ENCODE results near the gene BIK.

GRCh38 chr22:43127166-43127908 is 16.8 kb downstream of the BIK start:
- TF ChIP-seq LEF1 (IDR thresholded peaks at IDR 0.05; ENCODE audit: borderline replicate concordance) = no peak
- TF ChIP-seq ELF4 (IDR thresholded peaks at IDR 0.05) = no peak
- no peak for TF ChIP-seq BHLHE40 (IDR thresholded peaks at IDR 0.05; ENCODE audit: borderline replicate concordance)
- no peak for TF ChIP-seq SP1 (IDR thresholded peaks at IDR 0.05)
- TF ChIP-seq TARDBP (IDR thresholded peaks at IDR 0.05) = no peak
- no peak for TF ChIP-seq HDGF (IDR thresholded peaks at IDR 0.05; ENCODE audit: borderline replicate concordance)
- TF ChIP-seq SUZ12 (IDR thresholded peaks at IDR 0.05) = no peak
- no peak for TF ChIP-seq FOXK2 (IDR thresholded peaks at IDR 0.05)
- no peak for TF ChIP-seq FOXA1 (IDR thresholded peaks at IDR 0.05)
- TF ChIP-seq PKNOX1 (IDR thresholded peaks at IDR 0.05) = no peak
- no peak for TF ChIP-seq NFRKB (IDR thresholded peaks at IDR 0.05)
